ENCODE data around the gene KCNIP2.

DNA sequence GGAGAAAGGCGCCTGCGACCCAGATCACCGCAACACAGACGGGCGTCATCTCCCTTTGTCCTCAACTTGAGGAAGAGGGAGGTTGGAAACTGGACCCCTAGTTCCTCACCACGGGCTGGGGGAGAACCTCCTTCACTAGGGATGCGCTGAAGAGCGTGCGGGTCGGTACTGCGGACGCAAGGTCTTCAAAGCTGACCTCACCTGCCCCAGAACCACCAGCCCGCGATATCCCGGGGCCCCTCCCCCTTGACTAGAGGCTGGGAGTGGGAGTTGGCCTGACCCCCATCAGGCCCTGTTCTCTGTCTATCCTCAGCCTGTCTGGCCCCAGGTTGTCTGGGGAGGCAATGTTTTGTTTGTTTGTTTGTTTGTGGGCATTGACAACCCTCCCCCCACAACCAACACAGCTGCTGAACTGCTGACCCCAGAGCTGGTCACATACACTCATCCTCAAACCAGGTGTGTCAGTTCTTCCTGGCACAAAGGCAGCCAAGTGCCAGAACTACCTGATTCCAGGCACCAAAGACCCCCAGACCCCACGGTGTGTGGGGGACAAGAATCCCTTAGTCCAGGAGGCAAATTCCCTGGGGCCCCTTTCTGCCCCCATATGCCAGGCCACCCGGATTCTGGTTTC, 63.3 kb downstream of the KCNIP2 start:
- TF ChIP-seq, protein P1, sequence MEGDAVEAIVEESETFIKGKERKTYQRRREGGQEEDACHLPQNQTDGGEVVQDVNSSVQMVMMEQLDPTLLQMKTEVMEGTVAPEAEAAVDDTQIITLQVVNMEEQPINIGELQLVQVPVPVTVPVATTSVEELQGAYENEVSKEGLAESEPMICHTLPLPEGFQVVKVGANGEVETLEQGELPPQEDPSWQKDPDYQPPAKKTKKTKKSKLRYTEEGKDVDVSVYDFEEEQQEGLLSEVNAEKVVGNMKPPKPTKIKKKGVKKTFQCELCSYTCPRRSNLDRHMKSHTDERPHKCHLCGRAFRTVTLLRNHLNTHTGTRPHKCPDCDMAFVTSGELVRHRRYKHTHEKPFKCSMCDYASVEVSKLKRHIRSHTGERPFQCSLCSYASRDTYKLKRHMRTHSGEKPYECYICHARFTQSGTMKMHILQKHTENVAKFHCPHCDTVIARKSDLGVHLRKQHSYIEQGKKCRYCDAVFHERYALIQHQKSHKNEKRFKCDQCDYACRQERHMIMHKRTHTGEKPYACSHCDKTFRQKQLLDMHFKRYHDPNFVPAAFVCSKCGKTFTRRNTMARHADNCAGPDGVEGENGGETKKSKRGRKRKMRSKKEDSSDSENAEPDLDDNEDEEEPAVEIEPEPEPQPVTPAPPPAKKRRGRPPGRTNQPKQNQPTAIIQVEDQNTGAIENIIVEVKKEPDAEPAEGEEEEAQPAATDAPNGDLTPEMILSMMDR (IDR thresholded peaks at IDR 0.05) = no peak
- no peak for TF ChIP-seq POLR2A (IDR thresholded peaks at IDR 0.05)

All from right lobe of liver (tissue), 4 donors.